GM18502 (cell line): ENCODE results near the gene NLRP12.
"Not testable (repeated sequence)": the region's sequence is repeated elsewhere in the genome, so short reads cannot be mapped to it uniquely, and the experiment has no call there.

Experiments
- ATAC-seq: cut with Tn5 transposase; IDR thresholded peaks from one replicate; pipeline ENCODE4 v1.9.1; 2021; ENCODE audit warnings: mild to moderate bottlenecking; ENCODE audit not compliant: unreplicated experiment, poor library complexity

The NLRP12 gene

DNA sequence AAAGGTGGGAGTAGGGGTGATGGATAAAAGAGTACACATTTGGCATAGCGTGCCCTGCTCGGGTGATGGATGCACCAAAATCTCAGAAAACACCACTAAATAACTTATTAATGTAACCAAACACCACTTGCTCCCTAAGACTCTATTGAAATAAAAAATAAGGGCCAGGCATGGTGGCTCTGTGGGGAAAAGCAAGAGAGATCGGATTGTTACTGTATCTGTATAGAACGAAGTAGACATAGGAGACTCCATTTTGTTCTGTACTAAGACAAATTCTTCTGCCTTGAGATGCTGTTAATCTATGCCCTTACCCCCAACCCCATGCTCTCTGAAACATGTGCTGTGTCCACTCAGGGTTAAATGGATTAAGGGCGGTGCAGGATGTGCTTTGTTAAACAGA is 14.3 kb upstream of the NLRP12 start:
- not testable (repeated sequence) for ATAC-seq

DNA sequence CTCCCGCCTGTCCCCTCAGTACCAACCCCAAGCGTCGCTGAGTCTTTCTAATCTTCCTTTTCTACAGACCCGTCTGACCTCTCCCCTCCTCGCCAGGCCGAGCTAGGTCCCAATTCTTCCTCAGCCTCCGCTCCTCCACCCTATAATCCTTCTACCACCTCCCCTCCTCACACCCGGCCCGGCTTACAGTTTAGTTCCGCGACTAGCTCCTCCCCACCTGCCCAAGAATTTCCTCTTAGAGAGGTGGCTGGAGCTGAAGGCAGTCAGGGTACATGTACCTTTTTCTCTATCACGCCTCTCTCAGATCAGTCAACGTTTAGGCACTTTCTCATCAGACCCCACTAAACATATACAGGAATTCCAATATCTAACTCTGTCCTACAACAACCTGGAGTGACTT is 8.7 kb upstream of the NLRP12 start:
- not testable (repeated sequence) for ATAC-seq

DNA sequence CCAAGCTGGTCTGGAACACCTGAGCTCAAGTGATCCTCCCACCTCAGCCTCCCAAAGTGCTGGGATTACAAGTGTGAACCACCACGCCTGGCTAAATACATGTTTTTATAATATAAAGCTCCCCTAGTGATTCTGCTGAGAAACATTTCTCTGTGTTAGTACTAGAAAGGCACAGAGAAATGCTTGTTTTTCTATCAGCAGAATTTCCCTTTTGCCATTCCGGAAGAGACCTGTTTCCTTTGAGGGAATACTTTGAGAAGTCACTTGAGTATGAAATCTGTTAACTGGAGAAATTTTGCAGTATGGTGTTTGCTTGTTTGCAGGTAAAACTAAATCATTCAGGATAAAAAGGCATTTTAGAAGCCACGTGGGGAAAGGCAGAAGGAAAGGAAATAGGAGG is 4.4 kb upstream of the NLRP12 start:
- ATAC-seq: no peak

DNA sequence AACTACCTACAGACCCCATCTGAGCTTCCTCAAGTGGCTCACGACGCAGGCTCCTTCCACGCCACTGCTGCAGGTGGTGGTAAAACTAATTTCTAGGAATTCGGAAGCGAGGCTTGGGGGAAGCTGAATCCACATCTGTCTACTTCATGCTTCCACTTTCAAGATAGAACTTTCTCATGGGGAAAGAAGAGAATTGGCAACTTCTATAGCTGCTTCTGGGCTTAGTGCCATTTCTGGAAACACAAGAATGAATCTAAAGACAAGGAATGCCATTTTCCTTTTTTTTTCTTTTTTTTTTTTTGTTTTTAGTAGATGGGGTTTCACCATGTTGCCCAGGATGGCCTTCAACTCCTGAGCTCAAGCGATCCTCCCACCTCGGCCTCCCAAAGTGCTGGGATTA is 2.8 kb upstream of the NLRP12 start:
- ATAC-seq: no peak

DNA sequence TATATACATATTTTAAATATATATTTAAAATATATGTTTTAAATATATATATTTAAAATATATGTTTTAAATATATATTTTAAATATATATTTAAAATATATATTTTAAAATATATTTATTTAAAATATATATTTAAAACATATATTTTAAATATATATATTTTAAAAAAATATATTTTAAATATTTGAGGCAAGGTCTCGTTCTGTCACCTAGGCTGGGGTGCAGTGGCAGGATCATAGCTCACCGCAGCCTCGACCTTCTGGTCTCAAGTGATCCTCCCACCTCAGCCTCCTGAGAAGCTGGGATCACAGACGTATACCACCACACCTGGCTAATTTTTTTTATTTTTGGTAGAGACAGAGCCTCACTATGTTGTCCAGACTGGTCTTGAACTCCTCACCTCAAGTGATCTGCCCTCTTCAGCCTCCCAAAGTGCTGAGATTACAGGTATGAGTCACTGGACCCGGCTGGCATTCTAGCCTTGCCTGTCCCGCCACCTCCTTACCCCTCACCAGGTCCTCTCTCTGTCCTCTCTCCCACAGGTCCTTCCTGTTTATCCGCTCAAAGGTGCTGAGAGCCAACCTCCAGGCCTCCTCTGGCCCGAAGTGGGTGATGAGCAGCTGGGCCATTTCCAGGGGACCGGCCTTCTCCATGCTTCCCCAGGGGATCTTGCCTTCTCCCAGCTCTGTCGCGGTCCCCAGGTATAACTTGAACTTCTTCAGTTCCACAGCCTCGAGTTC is 564 bp downstream of the NLRP12 start:
- ATAC-seq: no peak

DNA sequence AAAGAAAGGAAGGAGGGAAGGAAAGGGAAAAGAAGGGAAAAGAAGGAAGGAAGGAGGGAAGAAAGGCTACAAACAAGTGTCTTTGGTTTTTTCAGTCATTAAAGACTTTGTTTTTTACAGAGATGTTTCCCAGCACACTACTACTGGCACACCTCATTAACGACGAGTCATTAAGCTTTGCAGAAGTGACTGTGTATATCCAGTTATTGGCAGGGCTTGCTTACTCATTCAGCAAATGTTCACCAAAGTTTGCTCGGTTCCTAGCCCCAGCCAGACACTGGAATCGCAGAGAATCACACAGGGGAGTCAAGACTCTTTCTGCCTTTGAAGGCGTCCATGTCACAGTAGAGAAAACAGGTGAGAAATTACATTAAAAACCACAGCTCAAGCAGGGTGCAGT is 4.3 kb downstream of the NLRP12 start:
- ATAC-seq: no peak

DNA sequence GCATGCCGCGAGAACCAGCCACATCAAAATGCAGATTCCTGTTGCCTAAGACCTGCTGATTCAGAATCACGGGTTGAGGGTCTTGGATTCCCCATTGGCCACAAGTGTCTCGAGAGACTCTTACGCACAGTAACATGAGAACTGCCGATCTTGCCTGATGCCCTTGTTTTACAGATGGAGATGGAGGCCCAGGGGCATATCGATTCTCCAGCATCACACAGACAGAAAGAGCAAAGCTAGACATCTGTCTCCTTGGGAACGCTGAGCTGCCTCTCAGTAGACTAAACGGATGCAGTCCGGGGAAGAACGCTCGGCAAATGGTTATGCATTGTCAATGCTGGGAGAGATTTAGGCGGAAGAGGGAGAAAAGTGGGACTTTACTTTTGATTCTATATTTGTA is 5.4 kb downstream of the NLRP12 start:
- no peak for ATAC-seq

DNA sequence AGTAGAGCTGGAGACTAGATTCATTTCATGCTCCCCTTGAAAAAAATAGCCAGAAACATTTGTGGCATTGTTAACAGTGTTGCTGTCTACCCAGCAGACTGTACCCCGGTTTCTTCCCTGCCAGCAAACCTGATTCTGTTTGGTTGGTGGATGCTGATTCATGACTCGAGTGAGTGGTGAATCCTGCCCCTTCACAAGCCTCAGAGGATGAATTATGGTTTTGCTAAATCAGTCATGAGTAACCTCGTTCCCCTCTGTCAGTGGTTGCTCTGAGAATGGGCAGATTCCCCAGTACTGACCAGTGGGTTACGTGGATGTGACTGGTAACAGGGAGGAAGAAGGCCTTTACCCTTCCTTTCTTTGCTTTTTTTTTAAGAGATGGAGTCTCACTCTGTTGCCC is 10.1 kb downstream of the NLRP12 start:
- no peak for ATAC-seq

DNA sequence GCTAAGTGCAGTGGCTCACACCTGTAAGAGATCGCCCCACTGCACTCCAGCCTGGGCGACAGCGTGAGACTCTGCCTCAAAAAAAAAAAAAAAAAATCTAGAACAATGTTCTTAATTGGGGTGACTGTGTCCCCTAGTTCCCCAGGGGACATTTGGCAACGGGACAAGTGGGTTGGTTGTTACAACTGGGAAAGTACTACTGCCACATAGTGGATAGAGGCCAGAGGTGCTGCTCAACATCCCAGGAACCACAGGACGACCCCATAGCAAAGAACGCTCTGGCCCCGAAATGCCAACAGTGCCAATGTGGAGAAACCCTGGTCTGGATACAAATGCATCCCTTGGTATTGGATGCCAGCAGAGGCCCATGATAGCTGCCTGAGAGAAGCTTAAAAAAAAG is 11.8 kb downstream of the NLRP12 start:
- ATAC-seq: no peak

DNA sequence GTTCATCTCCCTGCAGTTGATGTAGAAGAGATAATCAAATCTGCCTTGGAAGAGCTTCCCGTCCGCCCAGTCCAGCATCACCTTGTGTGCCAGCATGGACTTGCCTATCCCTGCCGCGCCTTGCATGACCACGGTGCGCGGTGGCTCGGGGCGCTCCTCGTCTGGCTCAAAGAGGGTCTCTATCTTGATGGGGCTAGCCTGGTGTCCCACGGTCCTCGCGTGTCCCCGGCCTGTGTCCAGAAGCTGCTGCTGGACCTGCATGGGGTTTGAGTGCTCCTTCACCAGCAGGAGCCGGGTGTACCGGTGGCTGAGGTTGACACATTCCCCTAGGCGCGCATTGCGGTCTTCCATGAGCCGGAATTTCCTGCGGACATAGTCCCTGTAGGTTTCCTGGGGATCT is 13.2 kb downstream of the NLRP12 start:
- ATAC-seq: no peak

DNA sequence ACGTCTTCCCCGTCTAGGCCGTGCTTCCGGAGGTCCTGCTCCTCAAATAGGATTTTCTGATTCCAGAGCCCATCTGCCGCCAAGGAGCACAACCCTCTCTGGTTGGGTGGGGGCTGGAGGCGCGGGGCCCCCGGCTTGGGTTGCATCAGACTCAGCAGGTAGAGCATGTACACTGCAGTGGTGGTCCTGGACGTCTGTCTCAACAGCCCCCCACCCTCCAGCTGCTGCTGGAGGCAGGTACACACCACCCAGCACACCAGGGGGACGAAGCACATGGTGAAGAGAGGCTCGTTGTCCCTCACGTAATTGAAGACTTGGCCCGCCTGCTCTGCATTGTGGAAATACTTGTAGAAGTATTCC is 13.9 kb downstream of the NLRP12 start:
- no peak for ATAC-seq

DNA sequence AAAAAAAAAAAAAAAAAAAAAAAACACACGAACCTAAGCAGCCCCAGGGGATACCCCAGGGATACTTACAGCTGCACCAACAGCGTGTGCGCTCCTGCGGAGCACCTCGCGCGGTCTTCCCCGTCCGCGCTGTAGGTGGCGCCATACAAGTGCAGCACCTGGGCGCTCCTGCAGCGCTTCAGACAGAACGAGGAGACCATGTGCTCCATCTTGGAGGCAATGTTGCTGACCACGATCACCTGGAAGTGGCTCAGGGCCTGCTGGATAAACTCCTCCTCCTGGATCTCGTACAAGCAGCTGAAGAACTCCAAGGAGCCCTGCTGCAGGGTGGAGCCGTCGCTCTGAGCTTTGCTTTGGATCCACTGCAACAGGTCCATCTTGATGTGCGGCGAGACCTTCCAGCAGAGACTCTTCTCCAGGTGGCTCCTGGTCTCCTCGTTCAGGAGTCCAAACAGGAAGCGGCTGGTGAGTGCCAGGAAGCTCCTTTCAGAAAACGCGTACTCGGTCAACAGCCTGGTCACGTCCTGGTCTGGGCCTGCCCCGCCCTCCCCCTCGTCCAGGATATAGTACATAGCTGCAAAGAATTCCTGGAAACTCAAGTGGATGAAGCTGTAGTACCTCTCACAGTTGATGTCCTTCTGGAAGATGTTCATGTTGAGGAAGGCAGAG is 14.5 kb downstream of the NLRP12 start:
- no peak for ATAC-seq

DNA sequence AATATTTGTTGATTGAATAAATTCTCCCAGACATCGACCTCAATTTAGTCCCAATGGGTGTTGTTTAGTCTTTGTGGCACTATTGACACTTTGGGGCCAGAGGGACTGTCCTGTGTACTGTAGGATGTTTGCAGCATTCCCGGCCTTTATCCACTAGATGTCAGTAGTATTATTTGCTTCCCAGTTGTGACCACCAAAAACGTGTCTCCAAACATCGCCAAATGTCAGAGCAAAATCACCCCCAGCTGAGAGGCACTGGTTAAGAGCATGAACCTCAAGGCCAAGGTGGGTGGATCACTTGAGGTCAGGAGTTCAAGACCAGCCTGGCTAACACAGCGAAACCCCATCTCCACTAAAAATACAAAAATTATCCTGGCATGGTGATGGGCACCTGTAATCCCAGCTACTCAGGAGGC is 15.4 kb downstream of the NLRP12 start:
- ATAC-seq: no peak

DNA sequence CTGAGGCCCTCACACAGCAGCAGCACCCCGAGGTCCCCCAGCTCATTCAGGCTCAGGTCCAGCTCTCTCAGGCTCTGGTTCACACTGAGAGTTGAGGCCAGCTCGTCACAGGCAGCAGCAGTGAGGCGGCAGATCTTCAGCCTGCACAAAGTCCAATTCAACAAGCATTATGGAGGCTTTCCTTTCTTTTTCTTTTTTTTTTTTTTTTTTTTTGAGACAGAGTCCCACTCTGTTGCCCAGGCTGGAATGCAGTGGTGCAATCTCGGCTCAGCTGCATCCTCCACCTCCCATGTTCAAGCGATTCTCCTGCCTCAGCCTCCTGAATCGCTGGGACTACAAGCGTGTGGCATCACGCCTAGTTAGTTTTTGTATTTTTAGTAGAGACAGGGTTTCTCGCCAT is 22.9 kb downstream of the NLRP12 start:
- no peak for ATAC-seq

DNA sequence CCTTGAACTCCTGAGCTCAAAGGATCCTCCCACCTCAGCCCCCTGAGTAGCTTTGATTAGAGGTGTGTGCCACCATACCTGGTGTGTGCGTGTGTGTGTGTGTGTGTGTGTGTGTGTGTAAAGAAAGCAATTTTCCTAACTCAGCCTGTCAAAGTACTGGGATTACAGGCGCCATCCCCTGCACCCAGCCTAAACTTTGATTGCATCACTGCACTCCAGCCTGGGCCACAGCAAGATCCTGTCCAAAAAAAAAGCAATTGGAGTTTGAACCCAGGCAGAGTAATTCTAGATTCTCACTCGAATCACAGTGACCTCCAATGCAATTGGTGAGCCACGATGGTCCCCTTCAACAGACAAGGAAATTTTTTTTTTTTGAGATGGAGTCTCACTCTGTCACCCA is 29.1 kb downstream of the NLRP12 start:
- no peak for ATAC-seq

DNA sequence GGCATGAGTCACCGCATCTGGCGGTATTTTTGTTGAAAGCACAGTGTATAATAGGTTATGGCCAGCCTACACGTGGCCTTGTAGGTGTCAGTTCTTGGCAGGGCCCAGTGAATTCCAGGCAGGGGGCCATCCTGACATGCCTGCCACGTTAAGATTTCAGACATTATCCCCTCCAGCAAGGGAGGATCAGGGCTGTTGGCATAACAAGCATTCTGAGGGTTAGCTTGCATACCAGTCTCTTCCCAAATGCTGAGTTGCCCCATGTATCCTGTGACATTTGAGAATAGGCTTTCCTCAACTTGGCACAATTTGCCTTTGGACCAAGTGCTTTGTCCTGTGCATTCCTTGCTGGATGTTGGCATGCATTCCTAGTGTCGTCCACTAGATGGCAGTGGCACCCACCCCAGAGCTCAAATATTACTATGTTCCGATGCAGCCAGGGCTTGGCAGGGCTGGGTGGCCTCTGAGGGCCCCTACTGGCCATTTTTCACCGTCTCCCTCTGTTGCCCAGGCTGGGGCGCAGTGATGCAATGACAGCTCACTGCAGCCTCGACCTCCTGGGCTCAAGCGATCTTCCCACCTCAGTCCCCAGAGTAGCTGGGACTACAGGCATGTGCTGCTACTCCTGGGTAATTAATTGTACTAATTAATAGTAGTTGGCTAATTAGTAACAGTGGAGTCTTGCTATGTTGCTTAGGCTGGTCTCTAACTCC is 31.2 kb downstream of the NLRP12 start:
- no peak for ATAC-seq

DNA sequence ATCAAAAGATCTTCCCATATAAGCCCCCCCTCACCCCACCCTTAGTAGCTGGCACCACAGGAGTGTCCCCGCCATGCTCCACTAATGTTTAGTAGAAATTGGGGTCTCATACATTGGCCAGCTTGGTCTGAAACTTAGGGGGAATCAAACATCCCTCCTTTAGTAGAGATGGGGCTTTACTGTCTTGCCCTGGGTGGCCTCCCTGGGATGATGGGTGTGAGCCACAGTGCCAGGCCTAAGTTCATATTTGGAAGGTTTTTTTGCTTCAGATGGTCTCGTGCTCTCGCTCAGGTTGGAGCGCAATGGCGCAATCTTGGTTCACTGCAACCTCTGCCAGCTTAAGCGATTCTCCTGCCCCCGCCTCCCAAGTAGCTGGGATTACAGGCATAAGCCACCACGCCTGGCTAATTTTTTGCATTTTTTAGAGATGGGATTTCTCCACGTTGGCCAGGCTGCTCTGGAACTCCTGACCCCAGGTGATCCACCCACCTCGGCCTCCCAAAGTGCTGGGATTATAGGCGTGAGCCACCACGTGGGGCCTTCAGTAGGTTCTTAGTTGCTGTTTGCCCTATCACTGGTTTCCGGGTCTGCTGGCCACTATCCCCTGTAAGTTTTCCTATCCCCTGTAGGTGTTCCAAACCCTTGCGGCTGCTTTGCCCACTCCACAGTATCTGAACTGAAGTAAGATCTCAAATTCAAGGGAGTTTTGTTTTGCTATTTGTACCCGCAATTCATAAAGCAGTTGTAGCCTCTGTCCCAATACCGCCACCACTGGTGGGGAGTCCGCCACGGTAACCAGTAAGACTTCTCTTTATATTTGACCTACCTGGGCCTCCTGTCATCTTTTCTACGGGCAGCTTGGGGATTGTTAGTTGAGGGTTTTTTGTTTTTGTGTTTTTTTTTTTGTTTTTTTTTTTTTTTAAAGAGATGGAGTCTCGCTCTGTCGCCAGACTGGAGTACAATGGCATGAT is 34.1 kb downstream of the NLRP12 start:
- no peak for ATAC-seq

DNA sequence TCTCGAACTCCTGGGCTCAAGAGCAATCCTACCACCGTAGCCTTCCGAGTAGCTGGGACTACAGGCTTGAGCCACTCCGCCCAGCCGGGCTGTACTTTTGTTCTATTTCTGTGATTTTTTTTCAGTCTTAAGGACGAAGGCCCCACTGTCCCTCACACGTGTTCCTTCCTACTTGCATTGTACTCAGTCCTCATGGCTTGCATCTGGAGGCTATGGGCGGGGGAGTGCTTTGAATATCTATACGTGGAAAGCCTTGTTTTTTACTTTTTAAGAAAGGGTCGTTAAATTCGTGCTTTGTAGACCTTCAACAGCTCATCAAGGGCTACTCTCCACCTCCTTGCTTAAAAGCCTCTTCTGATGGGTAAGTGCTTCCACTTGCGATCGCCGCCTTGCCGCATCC is 36.8 kb downstream of the NLRP12 start:
- ATAC-seq: no peak

DNA sequence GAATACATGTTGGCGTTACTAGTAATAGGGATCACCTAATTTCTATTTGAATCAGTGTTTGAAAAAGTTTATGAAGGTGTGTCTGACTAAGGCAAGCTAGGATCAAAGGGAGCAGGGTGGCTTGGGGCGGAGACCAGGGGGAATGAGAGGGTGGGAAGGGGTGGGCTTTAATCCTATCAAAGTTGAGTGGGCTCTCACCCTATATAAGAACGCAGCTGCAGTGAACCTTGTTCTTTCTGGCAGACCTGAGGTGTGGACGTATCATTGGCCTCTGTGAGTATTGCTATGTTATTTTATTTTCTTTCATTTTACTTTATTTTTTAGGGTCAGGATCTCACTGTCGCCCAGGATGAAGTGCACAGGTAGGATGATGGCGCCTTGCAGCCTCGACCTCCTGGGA is 37.4 kb downstream of the NLRP12 start:
- no peak for ATAC-seq

DNA sequence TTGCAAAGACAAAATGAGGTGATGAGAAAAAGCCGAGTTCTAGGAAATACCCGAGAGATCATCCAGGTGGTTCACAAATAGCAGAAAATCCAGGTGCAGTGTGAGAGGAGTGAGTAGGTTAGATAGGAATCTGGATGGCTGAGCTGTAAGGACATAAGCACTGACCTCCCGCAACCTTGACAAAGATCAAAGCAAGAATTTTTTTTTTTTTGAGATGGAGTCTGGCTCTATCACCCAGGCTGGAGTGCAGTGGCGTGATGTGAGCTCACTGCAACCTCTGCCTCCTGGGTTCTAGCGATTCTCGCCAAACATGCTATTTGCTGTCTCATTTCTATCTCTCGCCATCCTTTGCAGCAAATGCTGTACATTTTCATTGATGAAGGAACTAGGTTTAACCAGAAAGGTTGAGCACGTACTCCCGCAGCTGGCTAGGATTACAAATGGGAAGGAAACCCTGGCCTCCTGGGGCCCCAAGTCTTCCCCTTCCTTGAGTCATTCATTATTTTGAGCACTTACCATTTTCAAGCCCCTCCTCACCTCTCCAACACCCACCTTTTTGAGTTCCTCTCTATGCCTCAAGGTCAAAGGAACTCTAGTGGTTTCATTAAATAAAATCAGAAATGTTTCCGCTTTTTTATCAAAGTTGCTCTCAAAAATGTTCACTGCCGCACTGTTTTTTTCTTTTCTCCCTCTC is 38.8 kb downstream of the NLRP12 start:
- ATAC-seq: no peak
